NOMO-1 (cell line): Measurements from ENCODE around the gene ABHD3.
"Not testable (repeated sequence)": the region's sequence is repeated elsewhere in the genome, so short reads cannot be mapped to it uniquely, and the experiment has no call there.

ENCODE experiments used
- DNase-seq, 2 experiments: peaks; one replicate each; lab custom pipeline; 2025; ENCODE audit not compliant: unreplicated experiment in 2 of 2; lab: John Stamatoyannopoulos, UW

ABHD3 gene

GRCh38 chr18:21704603-21705364 lies at the start of gene ABHD3:
Gene ABHD3 (minus strand): TSS chr18:21704774. CDS start chr18:21704665, 109 bp downstream.
- DNase-seq, result peak; percentile 89 to 95

GRCh38 chr18:21747764-21748693 lies 43.5 kb upstream of the ABHD3 start:
- DNase-seq, result no peak

GRCh38 chr18:21747268-21747667 lies 42.7 kb upstream of the ABHD3 start:
- no peak for DNase-seq

GRCh38 chr18:21745231-21745630 lies 40.7 kb upstream of the ABHD3 start:
- no peak for DNase-seq

- DNase-seq, result no peak
Observed at GRCh38 chr18:21743166-21743832, 38.7 kb upstream of the ABHD3 start.

GRCh38 chr18:21742315-21742687 lies 37.7 kb upstream of the ABHD3 start:
- DNase-seq, result no peak

- DNase-seq, result no peak
Observed at GRCh38 chr18:21741562-21742314, 37.2 kb upstream of the ABHD3 start.

GRCh38 chr18:21741312-21741561 lies 36.7 kb upstream of the ABHD3 start:
- no peak for DNase-seq

- DNase-seq, result peak; percentile 94 to 96
Observed at GRCh38 chr18:21740538-21741311, 36.2 kb upstream of the ABHD3 start, which contains the start of gene MIB1. Gene MIB1 (plus strand): TSS chr18:21740792. CDS start chr18:21741584, 792 bp downstream.

- DNase-seq, result peak in 1 of 2 experiments; percentile 6
Observed at GRCh38 chr18:21739604-21740537, 35.3 kb upstream of the ABHD3 start.

GRCh38 chr18:21736926-21737325 lies 32.4 kb upstream of the ABHD3 start:
- not testable (repeated sequence) for DNase-seq

GRCh38 chr18:21735452-21736015 lies 31.0 kb upstream of the ABHD3 start:
- DNase-seq, result no peak

- DNase-seq, result no peak
Observed at GRCh38 chr18:21733011-21733410, 28.4 kb upstream of the ABHD3 start.

GRCh38 chr18:21727702-21728101 lies 23.1 kb upstream of the ABHD3 start:
- DNase-seq, result no peak

- no peak for DNase-seq
Observed at GRCh38 chr18:21725201-21725600, 20.6 kb upstream of the ABHD3 start.

- DNase-seq, result no peak
Observed at GRCh38 chr18:21722687-21723086, 18.1 kb upstream of the ABHD3 start.

GRCh38 chr18:21714474-21714873 lies 9.9 kb upstream of the ABHD3 start:
- DNase-seq, result no peak

- not testable (repeated sequence) for DNase-seq
Observed at GRCh38 chr18:21707130-21707529, 2.6 kb upstream of the ABHD3 start.
